NB4 (cell line): ENCODE data around the gene PIPOX.

Source experiments
- DNase-seq: peaks from one replicate; pipeline ENCODE4 v3.0.0; 2010; ENCODE audit warnings: low read depth
- H3K4me3 ChIP-seq: one replicate; pipeline ENCODE4 v1.5.1; 2011; ENCODE audit warnings: mild to moderate bottlenecking, low read depth, low read length, moderate library complexity
- MYC ChIP-seq: IDR thresholded peaks from 2 replicates; pipeline ENCODE4 v1.6.1; 2011; ENCODE audit warnings: low read depth, low read length
- POLR2A ChIP-seq: IDR thresholded peaks from 2 replicates; pipeline ENCODE4 v1.6.1; 2011; ENCODE audit warnings: mild to moderate bottlenecking; ENCODE audit not compliant: insufficient read length; ENCODE audit errors: extremely low read depth
- TF ChIP-seq, protein P1 (sequence below): IDR thresholded peaks from 2 replicates; pipeline ENCODE4 v1.6.1; 2011; ENCODE audit warnings: low read depth, low read length
- TF ChIP-seq, protein P2 (sequence below): IDR thresholded peaks from one replicate; pipeline ENCODE4 v1.5.1; 2012; ENCODE audit warnings: low read depth, low read length

The PIPOX gene

DNA sequence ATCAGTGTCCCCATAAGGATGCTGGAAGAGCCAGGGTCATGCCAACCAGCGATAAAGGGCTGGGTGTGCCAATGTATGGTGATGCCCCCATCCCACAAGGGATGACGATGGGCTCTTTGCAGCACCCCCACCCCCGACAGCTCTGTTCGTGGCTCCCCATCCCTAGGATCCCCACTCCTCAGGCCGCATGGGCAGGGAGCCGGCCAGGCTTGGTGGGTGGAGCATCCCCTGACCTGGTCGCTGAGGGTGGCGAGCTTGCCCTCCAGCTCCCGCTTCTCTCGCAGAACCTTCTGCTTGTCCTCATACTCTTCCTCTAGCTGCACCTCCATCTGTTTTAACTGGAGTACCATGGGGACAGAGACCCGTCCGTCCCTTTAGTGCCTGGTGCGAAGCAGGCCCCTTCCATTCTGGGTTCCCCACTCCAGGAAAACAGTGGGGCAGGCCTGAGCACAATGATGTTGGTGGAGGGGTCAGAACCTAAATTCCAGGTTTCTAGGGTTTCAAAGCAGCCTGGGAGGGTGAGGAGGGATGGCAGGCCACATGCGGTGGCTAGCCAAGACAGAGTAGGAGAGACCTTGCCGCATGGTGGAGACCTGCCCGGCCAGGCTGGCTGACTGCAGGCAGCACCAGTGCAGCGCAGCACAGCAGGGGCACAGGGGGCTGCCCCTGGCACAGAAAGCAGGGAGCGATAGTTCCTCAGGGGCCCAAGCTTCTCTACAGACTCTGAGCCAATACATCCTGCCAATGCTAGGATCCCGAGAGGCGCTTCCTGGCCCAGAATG lies 50.3 kb downstream of the PIPOX start:
- H3K4me3 ChIP-seq = no peak overlapping the region
- DNase-seq = no peak
- TF ChIP-seq MYC (no peak), POLR2A (no peak)
- TF ChIP-seq, protein P1, sequence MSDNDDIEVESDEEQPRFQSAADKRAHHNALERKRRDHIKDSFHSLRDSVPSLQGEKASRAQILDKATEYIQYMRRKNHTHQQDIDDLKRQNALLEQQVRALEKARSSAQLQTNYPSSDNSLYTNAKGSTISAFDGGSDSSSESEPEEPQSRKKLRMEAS = no peak
- TF ChIP-seq, protein P2, sequence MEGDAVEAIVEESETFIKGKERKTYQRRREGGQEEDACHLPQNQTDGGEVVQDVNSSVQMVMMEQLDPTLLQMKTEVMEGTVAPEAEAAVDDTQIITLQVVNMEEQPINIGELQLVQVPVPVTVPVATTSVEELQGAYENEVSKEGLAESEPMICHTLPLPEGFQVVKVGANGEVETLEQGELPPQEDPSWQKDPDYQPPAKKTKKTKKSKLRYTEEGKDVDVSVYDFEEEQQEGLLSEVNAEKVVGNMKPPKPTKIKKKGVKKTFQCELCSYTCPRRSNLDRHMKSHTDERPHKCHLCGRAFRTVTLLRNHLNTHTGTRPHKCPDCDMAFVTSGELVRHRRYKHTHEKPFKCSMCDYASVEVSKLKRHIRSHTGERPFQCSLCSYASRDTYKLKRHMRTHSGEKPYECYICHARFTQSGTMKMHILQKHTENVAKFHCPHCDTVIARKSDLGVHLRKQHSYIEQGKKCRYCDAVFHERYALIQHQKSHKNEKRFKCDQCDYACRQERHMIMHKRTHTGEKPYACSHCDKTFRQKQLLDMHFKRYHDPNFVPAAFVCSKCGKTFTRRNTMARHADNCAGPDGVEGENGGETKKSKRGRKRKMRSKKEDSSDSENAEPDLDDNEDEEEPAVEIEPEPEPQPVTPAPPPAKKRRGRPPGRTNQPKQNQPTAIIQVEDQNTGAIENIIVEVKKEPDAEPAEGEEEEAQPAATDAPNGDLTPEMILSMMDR = no peak

DNA sequence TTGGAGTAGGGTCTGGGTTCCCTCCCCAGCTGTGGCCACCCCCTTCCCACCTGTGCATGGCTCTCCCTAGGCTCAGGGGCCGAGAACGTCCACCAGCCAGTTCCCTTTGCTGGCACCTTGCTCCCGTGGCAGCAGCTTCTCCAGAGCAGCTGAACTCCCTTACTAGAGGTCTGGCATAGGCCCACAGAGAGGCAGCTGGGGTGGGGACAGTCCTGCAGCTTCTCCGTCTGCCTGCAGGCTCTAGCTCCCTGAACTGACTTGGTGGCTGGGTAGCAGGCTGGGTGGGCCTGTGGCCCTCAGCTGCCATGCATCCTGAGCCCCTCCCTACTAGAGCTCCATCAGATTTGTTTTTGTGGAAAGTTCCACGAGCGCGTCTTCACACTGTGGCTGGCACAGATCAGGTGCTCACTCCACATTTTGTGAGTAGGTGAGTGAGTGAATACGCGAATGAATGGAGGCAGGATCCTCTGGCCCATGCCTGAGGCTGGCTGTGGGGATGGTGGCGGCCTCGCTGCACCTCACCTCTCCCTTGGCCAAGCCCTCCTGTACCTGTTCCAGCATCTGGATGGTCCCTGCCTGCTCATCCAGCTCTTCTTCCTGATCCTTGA lies 51.3 kb downstream of the PIPOX start:
- DNase-seq = no peak
- TF ChIP-seq, protein P1 = no peak
- TF ChIP-seq, protein P2 = no peak
- TF ChIP-seq POLR2A = no peak
- no peak for TF ChIP-seq MYC
- no peak overlapping the region for H3K4me3 ChIP-seq

DNA sequence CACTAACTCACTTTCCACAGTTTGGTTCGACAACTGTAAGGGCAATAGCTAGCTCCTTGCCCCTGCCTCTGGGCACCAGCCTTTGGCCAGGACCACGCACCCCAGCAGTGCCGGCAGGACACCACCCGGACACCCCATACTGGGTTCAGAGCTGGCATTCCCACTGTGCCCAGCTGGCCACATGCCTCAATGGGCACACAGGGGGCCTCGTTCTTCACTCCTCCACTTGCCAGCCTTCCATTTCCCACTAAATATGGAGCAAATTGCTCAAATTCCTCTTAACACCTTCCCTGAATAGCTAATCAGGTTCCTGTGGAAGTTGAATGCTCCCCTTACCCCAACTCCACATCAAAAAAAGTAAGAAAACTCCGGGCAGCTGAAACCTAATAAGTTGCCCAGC lies 52.5 kb downstream of the PIPOX start:
- TF ChIP-seq MYC = no peak
- no peak for TF ChIP-seq POLR2A
- TF ChIP-seq, protein P1 = no peak
- TF ChIP-seq, protein P2 = no peak
- DNase-seq = no peak
- H3K4me3 ChIP-seq = no peak overlapping the region

DNA sequence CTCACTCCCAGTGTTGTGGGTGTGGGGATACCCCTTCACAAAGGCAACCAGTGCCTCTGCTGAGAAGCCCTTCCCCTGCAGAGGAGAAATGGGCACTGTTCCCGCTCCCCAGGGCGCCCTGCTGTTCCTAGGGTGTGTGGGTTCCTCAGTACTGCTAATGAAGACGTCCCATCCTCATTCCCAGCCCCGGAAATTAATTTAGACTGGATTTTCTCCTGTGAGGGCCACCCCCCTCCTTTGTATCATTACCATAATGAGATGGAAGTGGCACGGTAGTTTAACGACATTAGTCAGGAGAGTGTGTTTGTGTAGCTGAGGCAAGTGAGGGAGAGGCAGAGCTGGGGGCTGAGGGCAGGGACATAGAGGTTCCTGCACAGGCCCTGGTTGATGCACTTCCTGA lies 53.2 kb downstream of the PIPOX start:
- no peak overlapping the region for H3K4me3 ChIP-seq
- TF ChIP-seq, protein P2 = no peak
- no peak for TF ChIP-seq MYC
- TF ChIP-seq, protein P1 = no peak
- TF ChIP-seq POLR2A = no peak
- no peak for DNase-seq

DNA sequence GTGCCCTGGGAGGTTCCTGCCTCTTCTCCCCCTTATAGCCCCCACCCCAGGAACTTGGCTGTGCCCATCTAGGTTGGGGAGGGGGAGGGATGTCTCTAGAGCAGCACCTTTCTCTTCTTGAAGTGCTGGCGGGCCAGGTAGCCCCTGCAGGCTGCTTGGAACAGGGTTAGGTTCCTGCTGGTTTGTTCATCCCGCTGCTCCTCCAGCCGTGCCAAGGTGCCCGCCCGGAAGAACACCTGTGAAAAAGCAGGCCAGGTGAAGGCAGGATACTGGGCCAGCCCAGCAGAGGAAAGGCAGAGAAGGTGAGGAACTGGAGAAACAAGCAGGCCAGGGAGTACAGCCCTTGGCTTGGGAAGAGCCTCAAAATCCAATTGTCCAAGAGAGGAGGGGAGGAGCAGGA lies 56.6 kb downstream of the PIPOX start:
- DNase-seq = no peak

DNA sequence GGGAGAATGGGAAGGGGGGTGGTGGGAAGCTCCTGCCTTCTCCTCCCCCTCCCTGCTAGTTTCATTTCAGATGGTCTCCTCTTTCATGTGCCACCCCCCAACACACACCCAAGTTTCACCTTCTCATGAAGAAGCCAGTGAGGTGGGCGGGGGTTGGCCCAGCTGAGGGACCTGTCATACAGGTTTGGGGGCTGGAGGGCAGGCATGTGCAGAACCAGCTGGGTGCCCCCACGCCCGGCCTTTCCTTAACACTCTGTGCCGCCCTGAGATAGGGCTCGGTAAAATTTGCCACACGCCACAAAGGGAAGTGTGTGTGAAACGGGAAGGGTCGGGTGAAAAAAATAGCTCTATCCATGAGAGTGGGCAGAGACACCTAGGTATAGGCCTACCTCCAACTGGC lies 57.4 kb downstream of the PIPOX start:
- H3K4me3 ChIP-seq = no peak overlapping the region
- TF ChIP-seq, protein P2 = no peak
- TF ChIP-seq MYC (no peak), POLR2A (no peak)
- TF ChIP-seq, protein P1 = no peak
- no peak for DNase-seq

More for the DNA sequence above, 56.6 kb downstream of the PIPOX start:
- TF ChIP-seq POLR2A (no peak), MYC (no peak)
- TF ChIP-seq, protein P1 = no peak
- H3K4me3 ChIP-seq = no peak overlapping the region
